OCI-LY7 (cell line): ENCODE measurements around the gene RBM39.
"Not testable (repeated sequence)": the region's sequence is repeated elsewhere in the genome, so short reads cannot be mapped to it uniquely, and the experiment has no call there.

Experiments
- EZH2phosphoT487 ChIP-seq: fragments of 200-600 bp; sonication (generic); IDR thresholded peaks from 2 replicates; pipeline ENCODE4 v1.6.1; 2018; ENCODE audit warnings: low read depth, borderline replicate concordance, mild to moderate bottlenecking, mixed run types, antibody characterized with exemption, low read length, moderate library complexity, mixed read lengths
- TF ChIP-seq, protein P1 (sequence below): fragments of 200-600 bp; sonication (generic); conservative IDR thresholded peaks from 2 replicates; pipeline ENCODE4 v1.5.1; 2014; ENCODE audit warnings: mild to moderate bottlenecking, antibody characterized with exemption, low read length, moderate library complexity, mixed read lengths

DNA sequence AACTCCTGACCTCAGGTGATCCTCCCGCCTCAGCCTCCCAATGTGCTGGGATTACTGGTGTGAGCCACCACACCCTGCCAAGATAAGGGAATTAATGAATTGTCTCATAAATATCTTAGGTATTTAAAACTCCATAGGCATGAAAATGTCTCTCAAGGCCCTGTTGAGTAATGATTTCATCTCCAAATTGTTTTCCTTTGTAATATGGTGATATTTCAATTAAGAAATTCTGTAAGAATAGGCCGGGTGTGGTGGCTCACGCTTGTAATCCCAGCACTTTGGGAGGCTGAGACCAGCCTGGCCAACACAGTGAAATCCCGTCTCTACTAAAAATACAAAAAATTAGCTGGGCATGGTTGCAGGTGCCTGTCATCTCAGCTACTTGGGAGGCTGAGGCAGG is 43.5 kb upstream of the RBM39 start:
- TF ChIP-seq EZH2phosphoT487 = not testable (repeated sequence)
- TF ChIP-seq, protein P1, sequence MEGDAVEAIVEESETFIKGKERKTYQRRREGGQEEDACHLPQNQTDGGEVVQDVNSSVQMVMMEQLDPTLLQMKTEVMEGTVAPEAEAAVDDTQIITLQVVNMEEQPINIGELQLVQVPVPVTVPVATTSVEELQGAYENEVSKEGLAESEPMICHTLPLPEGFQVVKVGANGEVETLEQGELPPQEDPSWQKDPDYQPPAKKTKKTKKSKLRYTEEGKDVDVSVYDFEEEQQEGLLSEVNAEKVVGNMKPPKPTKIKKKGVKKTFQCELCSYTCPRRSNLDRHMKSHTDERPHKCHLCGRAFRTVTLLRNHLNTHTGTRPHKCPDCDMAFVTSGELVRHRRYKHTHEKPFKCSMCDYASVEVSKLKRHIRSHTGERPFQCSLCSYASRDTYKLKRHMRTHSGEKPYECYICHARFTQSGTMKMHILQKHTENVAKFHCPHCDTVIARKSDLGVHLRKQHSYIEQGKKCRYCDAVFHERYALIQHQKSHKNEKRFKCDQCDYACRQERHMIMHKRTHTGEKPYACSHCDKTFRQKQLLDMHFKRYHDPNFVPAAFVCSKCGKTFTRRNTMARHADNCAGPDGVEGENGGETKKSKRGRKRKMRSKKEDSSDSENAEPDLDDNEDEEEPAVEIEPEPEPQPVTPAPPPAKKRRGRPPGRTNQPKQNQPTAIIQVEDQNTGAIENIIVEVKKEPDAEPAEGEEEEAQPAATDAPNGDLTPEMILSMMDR = not testable (repeated sequence)
